GM19328 (cell line): Measurements from ENCODE around the gene NPHP1.
"Not testable (repeated sequence)": the region's sequence is repeated elsewhere in the genome, so short reads cannot be mapped to it uniquely, and the experiment has no call there.

Experiments used
- ATAC-seq: cut with Tn5 transposase; IDR thresholded peaks from one replicate; pipeline ENCODE4 v1.9.1; 2021; ENCODE audit warnings: mild to moderate bottlenecking, moderate library complexity; ENCODE audit not compliant: unreplicated experiment

Gene NPHP1

GRCh38 chr2:110198016-110198415 lies 6.8 kb downstream of the NPHP1 start:
- no peak for ATAC-seq

GRCh38 chr2:110197452-110197851 lies 7.4 kb downstream of the NPHP1 start:
- ATAC-seq, result no peak

GRCh38 chr2:110190169-110190568 lies 14.6 kb downstream of the NPHP1 start:
- not testable (repeated sequence) for ATAC-seq

- no peak for ATAC-seq
These were observed 22.4 kb downstream of the NPHP1 start for GRCh38 chr2:110182449-110182848.

- ATAC-seq, result no peak
These were observed 24.8 kb downstream of the NPHP1 start for GRCh38 chr2:110180036-110180435.

- no peak for ATAC-seq
These were observed 31.3 kb downstream of the NPHP1 start for GRCh38 chr2:110173523-110173922.

- no peak for ATAC-seq
These were observed 32.3 kb downstream of the NPHP1 start for GRCh38 chr2:110172506-110172905.

GRCh38 chr2:110170102-110170501 lies 34.7 kb downstream of the NPHP1 start:
- no peak for ATAC-seq

GRCh38 chr2:110167326-110168000 lies 37.4 kb downstream of the NPHP1 start:
- ATAC-seq, result no peak

GRCh38 chr2:110166266-110166665 lies 38.5 kb downstream of the NPHP1 start:
- ATAC-seq, result no peak

- no peak for ATAC-seq
These were observed 47.5 kb downstream of the NPHP1 start for GRCh38 chr2:110157153-110157793.

- ATAC-seq, result not testable (repeated sequence)
These were observed 50.0 kb downstream of the NPHP1 start for GRCh38 chr2:110154828-110155227.

GRCh38 chr2:110154188-110154587 lies 50.6 kb downstream of the NPHP1 start:
- not testable (repeated sequence) for ATAC-seq

GRCh38 chr2:110153416-110153815 lies 51.4 kb downstream of the NPHP1 start:
- no peak for ATAC-seq

- no peak for ATAC-seq
These were observed 51.9 kb downstream of the NPHP1 start for GRCh38 chr2:110152943-110153342.

- no peak for ATAC-seq
These were observed 55.2 kb downstream of the NPHP1 start for GRCh38 chr2:110149330-110150220.

- ATAC-seq, result no peak
These were observed 57.9 kb downstream of the NPHP1 start for GRCh38 chr2:110146945-110147332.

- ATAC-seq, result no peak
These were observed 58.4 kb downstream of the NPHP1 start for GRCh38 chr2:110146183-110146944.

- ATAC-seq, result no peak
These were observed 60.8 kb downstream of the NPHP1 start for GRCh38 chr2:110143982-110144381.

GRCh38 chr2:110140401-110140800 lies 64.4 kb downstream of the NPHP1 start:
- no peak for ATAC-seq

GRCh38 chr2:110134025-110134424 lies 70.8 kb downstream of the NPHP1 start:
- no peak for ATAC-seq
